C4-2B (cell line): ENCODE results near the gene MSTN.
A peak's percentile ranks its signal among the peaks of the same experiment; 100 is the strongest.
"Not testable (repeated sequence)": the region's sequence is repeated elsewhere in the genome, so short reads cannot be mapped to it uniquely, and the experiment has no call there.

ENCODE experiments used
- H3K27ac ChIP-seq: fragments of 450-650 bp; 2 replicates; pipeline ENCODE4 v1.5.1; 2017
- CTCF ChIP-seq: fragments of 450-650 bp; conservative IDR thresholded peaks from 2 replicates; pipeline ENCODE4 v1.5.1; 2017; ENCODE audit warnings: mild to moderate bottlenecking
- ZFX ChIP-seq: fragments of 450-650 bp; IDR thresholded peaks from 2 replicates; pipeline ENCODE4 v1.6.1; 2017

Gene MSTN

GRCh38 chr2:190023860-190024259 lies 38.7 kb downstream of the MSTN start:
- TF ChIP-seq ZFX (no peak), CTCF (peak; percentile 70)
- H3K27ac ChIP-seq = no peak overlapping the region

- no peak for TF ChIP-seq CTCF
- no peak for TF ChIP-seq ZFX
Observed at GRCh38 chr2:190020720-190021119, 41.8 kb downstream of the MSTN start.

GRCh38 chr2:190017837-190018236 lies 44.7 kb downstream of the MSTN start:
- TF ChIP-seq CTCF (no peak), ZFX (no peak)
- H3K27ac ChIP-seq = no peak overlapping the region

More at GRCh38 chr2:190020720-190021119, 41.8 kb downstream of the MSTN start:
- H3K27ac ChIP-seq = no peak overlapping the region

GRCh38 chr2:190015969-190016368 lies 46.6 kb downstream of the MSTN start:
- H3K27ac ChIP-seq = not testable (repeated sequence)
